Hepatocyte (in vitro differentiated cells): ENCODE measurements around the gene XPNPEP1. TPM values are rescaled to one million over a fixed set of nuclear protein-coding genes. Genes with fewer than 3 reads are reported as not detected.

Experiments used
- DNase-seq: peaks from one replicate; pipeline ENCODE4 v3.0.0-alpha.2; 2016; ENCODE audit warnings: low spot score
- H2AFZ ChIP-seq: fragments of 200-600 bp; sonication (generic); 2 replicates; pipeline ENCODE4 v1.6.0; 2016; ENCODE audit warnings: antibody characterized with exemption, mild to moderate bottlenecking
- H3K27ac ChIP-seq: fragments of 200-600 bp; sonication (generic); 2 replicates; pipeline ENCODE4 v1.5.1; 2016; ENCODE audit warnings: mild to moderate bottlenecking
- H3K27me3 ChIP-seq: fragments of 200-600 bp; sonication (generic); 2 replicates; pipeline ENCODE4 v1.6.1; 2016
- H3K36me3 ChIP-seq: fragments of 200-600 bp; sonication (generic); replicated peaks from 2 replicates; pipeline ENCODE4 v1.5.1; 2016; ENCODE audit warnings: low read depth; ENCODE audit not compliant: insufficient read depth
- H3K4me1 ChIP-seq: fragments of 200-600 bp; sonication (generic); 2 replicates; pipeline ENCODE4 v1.5.1; 2016; ENCODE audit warnings: mild to moderate bottlenecking, moderate library complexity; ENCODE audit not compliant: insufficient read depth
- H3K4me2 ChIP-seq: fragments of 200-600 bp; sonication (generic); 2 replicates; pipeline ENCODE4 v1.6.0; 2016
- H3K4me3 ChIP-seq: fragments of 200-600 bp; sonication (generic); 2 replicates; pipeline ENCODE4 v1.5.1; 2016; ENCODE audit warnings: mild to moderate bottlenecking
- H3K79me2 ChIP-seq: fragments of 200-600 bp; sonication (generic); 2 replicates; pipeline ENCODE4 v1.6.0; 2017; ENCODE audit warnings: mild to moderate bottlenecking
- H3K9me2 ChIP-seq: fragments of 200-600 bp; sonication (generic); replicated peaks from 2 replicates; pipeline ENCODE4 v1.6.0; 2017; ENCODE audit warnings: mild to moderate bottlenecking; ENCODE audit not compliant: insufficient read depth
- H3K9me3 ChIP-seq: fragments of 200-600 bp; sonication (generic); 2 replicates; pipeline ENCODE4 v1.5.1; 2016; ENCODE audit warnings: low read depth, mild to moderate bottlenecking
- H4K20me1 ChIP-seq: fragments of 200-600 bp; sonication (generic); 2 replicates; pipeline ENCODE4 v1.6.0; 2016; ENCODE audit warnings: mild to moderate bottlenecking; ENCODE audit not compliant: insufficient read depth, poor library complexity, severe bottlenecking
- EZH2 ChIP-seq: fragments of 200-600 bp; sonication (generic); IDR thresholded peaks from 2 replicates; pipeline ENCODE4 v1.6.1; 2016; ENCODE audit warnings: antibody characterized with exemption, mild to moderate bottlenecking, borderline replicate concordance
- EZH2phosphoT487 ChIP-seq: fragments of 200-600 bp; sonication (generic); IDR thresholded peaks from one replicate; pipeline ENCODE4 v1.6.1; 2018; ENCODE audit warnings: antibody characterized with exemption, mild to moderate bottlenecking, low read depth, moderate library complexity; ENCODE audit not compliant: unreplicated experiment, severe bottlenecking
- WGBS: methylation state at CpG from one replicate; pipeline ENCODE4 v1.1.6; 2016; ENCODE audit warnings: low lambda C conversion rate; ENCODE audit errors: missing lambda C conversion rate; 5-methylcytosine and 5-hydroxymethylcytosine counted together
- polyA plus RNA-seq: library from polyadenylated mRNA; unstranded; fragments of >200 nt; fragmentation: Nextera tagmentation; extraction: Ambion mirVana; gene quantifications from 2 replicates; pipeline ENCODE4 v1.2.1, GENCODE V29; 2016
- total RNA-seq: library from RNA; depleted of rRNA; stranded (reverse); fragments of >200 nt; gene quantifications from 2 replicates; pipeline ENCODE4 v1.2.3, GENCODE V29; 2014
- TF ChIP-seq, protein P1 (sequence below): fragments of 200-600 bp; sonication (generic); IDR thresholded peaks from 2 replicates; pipeline ENCODE4 v1.5.1; 2016; ENCODE audit warnings: antibody characterized with exemption, mild to moderate bottlenecking; ENCODE audit not compliant: poor library complexity

The XPNPEP1 gene
- total and polyA plus RNA-seq, 2 experiments from 2014 or later = 55.5 to 99.4 TPM

DNA sequence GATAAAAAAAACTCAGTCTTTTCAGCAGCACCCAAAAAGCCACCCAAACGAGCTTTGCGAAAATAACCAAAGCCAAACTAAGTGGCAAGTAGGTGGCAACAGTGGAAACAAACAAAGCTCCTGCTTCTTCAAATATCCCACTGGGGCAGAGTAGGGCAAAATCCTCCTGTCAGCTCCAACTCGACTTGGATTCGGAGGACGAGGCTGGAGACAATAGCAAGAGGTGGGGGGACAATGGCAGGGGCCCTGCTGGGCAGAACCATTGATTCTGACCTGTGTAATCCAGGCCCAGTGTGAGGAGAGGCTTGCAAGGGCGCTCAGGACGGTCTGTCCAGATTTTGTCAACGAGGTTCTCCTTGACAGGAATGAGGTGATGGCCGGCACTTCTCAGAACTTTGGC is 35.5 kb downstream of the XPNPEP1 start:
- no peak overlapping the region for H3K27ac ChIP-seq
- no peak for DNase-seq
- H2AFZ ChIP-seq = no peak overlapping the region
- no peaks in the 10 kb centered on the region for H4K20me1 ChIP-seq
- H3K9me3 ChIP-seq = no peaks in the 10 kb centered on the region
- H3K36me3 ChIP-seq = no peaks in the 10 kb centered on the region
- no peak overlapping the region for H3K4me3 ChIP-seq
- 87% methylated on average over 9 of the region's 9 CpGs for WGBS
- no peaks in the 10 kb centered on the region for H3K9me2 ChIP-seq
- no peaks in the 10 kb centered on the region for H3K27me3 ChIP-seq
- TF ChIP-seq, protein P1, sequence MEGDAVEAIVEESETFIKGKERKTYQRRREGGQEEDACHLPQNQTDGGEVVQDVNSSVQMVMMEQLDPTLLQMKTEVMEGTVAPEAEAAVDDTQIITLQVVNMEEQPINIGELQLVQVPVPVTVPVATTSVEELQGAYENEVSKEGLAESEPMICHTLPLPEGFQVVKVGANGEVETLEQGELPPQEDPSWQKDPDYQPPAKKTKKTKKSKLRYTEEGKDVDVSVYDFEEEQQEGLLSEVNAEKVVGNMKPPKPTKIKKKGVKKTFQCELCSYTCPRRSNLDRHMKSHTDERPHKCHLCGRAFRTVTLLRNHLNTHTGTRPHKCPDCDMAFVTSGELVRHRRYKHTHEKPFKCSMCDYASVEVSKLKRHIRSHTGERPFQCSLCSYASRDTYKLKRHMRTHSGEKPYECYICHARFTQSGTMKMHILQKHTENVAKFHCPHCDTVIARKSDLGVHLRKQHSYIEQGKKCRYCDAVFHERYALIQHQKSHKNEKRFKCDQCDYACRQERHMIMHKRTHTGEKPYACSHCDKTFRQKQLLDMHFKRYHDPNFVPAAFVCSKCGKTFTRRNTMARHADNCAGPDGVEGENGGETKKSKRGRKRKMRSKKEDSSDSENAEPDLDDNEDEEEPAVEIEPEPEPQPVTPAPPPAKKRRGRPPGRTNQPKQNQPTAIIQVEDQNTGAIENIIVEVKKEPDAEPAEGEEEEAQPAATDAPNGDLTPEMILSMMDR = no peak
- TF ChIP-seq EZH2phosphoT487 = no peak
- TF ChIP-seq EZH2 = no peak
- H3K4me2 ChIP-seq = no peak overlapping the region
- peaks cover 5% of the 10 kb centered on the region for H3K4me1 ChIP-seq
- peaks cover 16% of the 10 kb centered on the region for H3K79me2 ChIP-seq

DNA sequence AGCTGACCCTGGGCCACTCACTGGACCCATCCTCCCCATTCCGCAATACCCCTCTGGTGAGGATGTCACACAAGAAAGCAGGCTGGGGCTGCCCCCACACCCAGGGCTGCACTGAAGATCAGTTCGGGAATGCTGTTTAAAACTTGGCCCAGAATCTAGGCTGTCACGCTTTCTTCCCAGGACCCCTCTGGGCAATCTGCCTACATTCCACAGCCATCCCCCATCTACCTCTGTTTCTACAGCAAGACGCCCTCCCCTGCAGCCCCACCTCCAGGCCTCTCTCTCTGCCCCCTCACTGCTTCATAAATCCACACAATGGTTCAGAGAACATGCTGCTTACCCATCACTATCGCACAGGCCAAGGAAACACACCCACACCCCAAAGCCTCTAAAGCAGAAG is 36.1 kb downstream of the XPNPEP1 start:
- Histone ChIP-seq H2AFZ (no peak overlapping the region), H3K27ac (no peak overlapping the region), H3K36me3 (no peaks in the 10 kb centered on the region), H3K9me3 (no peaks in the 10 kb centered on the region), H3K9me2 (no peaks in the 10 kb centered on the region), H3K4me3 (no peak overlapping the region), H3K79me2 (peaks cover 13% of the 10 kb centered on the region), H3K4me1 (peaks cover 5% of the 10 kb centered on the region), H4K20me1 (no peaks in the 10 kb centered on the region), H3K4me2 (no peak overlapping the region), H3K27me3 (no peaks in the 10 kb centered on the region)
- DNase-seq = no peak
- 62% methylated on average over 5 of the region's 5 CpGs for WGBS
- TF ChIP-seq EZH2phosphoT487 (no peak), EZH2 (no peak)
- TF ChIP-seq, protein P1 = no peak

DNA sequence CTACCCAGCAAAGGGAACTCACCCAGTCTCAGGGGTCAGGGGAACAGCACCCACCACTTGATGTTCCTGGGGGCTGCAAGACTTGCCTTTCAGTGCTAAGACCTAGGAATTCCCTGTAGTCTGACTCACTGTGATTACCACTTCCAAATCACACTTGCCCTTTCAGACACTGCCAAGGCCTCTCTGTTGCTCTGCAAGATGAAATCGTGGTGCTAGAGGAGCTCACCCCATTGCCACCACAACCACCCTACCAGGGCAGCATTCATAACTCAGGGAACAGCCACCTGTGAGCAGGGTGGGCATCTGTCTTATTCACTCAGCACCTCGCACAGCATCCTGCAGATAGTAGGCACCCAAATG is 36.5 kb downstream of the XPNPEP1 start:
- Histone ChIP-seq H2AFZ (no peak overlapping the region), H3K4me1 (peaks cover 5% of the 10 kb centered on the region), H3K27me3 (no peaks in the 10 kb centered on the region), H3K36me3 (no peaks in the 10 kb centered on the region), H3K4me3 (no peak overlapping the region), H3K9me3 (no peaks in the 10 kb centered on the region), H3K79me2 (peaks cover 9% of the 10 kb centered on the region), H3K4me2 (no peak overlapping the region), H3K27ac (no peak overlapping the region), H3K9me2 (no peaks in the 10 kb centered on the region), H4K20me1 (no peaks in the 10 kb centered on the region)
- 81% methylated on average over 2 of the region's 2 CpGs for WGBS
- no peak for DNase-seq
- TF ChIP-seq EZH2 (no peak), EZH2phosphoT487 (no peak)
- TF ChIP-seq, protein P1 = no peak
